Kidney capillary endothelial cell (primary cell): ENCODE results near the gene ARHGAP6.
A peak's percentile ranks its signal among the peaks of the same experiment; 100 is the strongest.

Source experiments
- DNase-seq: peaks from one replicate; pipeline ENCODE4 v3.0.0-alpha.2; 2018; ENCODE audit warnings: low spot score

ARHGAP6 gene

GRCh38 chrX:11464836-11465463 is 200.8 kb downstream of the ARHGAP6 start:
- DNase-seq = no peak

DNA sequence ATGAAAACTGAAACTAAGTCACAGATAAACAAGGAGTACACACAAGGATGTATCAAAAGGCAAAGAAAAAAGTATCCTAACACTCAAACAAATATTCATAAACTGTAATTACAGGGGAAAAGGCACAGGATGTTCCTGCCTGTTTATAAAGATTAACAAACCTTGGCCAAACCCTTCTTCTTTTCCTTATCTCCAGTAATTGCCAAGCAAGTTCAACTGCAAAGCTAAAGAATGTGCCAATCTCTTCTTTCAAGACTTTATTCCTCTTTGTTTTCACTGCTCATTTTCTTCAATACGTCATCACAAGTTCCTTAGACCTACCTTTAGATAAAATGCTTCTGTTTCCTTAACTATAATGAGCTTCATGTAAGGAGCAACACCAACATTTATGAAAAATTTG is 201.3 kb downstream of the ARHGAP6 start:
- no peak for DNase-seq

- no peak for DNase-seq
Measured at GRCh38 chrX:11462648-11463047, 203.1 kb downstream of the ARHGAP6 start.

DNA sequence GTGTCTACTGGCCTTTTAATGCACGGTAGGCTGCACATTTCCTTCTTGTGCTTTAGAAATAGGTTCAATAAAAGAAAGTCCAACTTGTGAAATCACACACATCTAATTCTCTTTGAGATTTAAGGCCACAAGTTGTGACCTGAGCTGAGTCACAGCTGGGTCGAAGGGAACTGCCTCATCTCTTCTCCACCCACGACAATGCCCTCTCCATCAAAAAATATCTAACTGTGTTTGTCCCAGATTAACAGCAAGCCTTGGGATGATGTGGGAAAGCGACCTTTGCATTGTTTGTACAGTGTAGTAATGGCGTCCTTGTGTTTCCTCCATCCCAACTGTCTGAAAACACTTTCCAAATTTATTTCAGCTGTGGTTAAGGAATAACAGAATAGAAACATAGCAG is 203.6 kb downstream of the ARHGAP6 start:
- DNase-seq = no peak

- no peak for DNase-seq
Measured at GRCh38 chrX:11461201-11462001, 204.3 kb downstream of the ARHGAP6 start.

GRCh38 chrX:11460347-11460746 is 205.4 kb downstream of the ARHGAP6 start:
- DNase-seq = no peak

DNA sequence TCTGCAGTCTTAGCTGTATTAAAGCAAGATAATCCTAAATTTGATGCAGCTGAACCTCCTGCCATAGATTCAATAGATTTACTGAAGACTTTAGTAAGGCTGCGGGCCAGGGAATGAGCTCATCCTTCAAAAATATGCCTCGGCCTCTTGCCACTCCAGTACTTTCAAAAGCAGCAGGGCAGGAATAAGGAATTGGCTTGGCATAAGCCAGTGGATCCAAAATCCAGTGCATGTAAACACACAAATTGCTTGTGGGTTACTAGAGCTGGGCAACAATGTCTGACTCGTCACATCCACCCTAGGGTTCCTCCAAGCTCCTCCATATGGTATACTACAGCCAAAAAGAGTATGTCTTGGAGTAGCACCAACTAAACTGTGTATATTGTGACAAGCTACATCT is 207.6 kb downstream of the ARHGAP6 start:
- DNase-seq = no peak

DNA sequence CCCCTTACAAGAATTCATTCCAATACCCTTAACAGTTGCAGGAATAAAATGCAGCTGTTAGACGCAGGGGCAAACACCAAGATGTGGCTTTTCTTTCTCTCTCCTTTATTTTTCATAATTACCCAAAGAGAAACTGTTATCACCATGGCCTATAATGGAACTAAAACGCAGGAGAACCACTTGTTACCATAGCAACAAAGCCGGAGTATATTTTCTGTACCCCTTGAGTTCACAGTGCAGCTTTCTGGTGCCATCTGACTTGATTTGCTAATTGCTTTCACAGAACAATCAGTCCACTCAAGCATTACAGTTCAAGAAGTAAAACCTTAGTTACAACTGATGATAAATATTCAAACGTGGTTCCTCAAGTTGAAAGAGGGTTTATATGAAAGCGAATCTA is 214.6 kb downstream of the ARHGAP6 start:
- DNase-seq = no peak

- DNase-seq = no peak
Measured at GRCh38 chrX:11450354-11450753, 215.4 kb downstream of the ARHGAP6 start.

- no peak for DNase-seq
Measured at GRCh38 chrX:11449613-11450012, 216.1 kb downstream of the ARHGAP6 start.

- no peak for DNase-seq
Measured at GRCh38 chrX:11447418-11447817, 218.3 kb downstream of the ARHGAP6 start.

- no peak for DNase-seq
Measured at GRCh38 chrX:11446949-11447348, 218.8 kb downstream of the ARHGAP6 start.

GRCh38 chrX:11446336-11446735 is 219.4 kb downstream of the ARHGAP6 start:
- no peak for DNase-seq

- DNase-seq = no peak
Measured at GRCh38 chrX:11445540-11445939, 220.2 kb downstream of the ARHGAP6 start.

DNA sequence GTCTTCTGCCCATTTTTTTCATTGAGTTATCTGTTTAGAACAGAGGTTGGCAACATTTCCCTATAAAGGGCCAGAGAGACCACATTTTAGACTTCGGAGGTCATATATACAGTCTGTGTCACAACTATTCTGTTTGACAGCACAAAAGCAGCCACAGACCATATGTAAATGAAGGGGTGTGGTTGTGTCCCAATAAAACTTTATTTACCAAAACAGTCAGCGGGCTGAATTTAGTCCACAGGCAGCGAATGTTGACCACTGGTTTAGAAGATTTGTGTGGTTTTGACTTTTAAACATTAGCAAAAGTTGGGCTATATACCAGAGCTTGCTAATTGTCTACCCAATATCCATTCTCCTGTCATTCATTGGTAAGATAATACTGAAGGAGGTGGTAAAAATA is 221.7 kb downstream of the ARHGAP6 start:
- DNase-seq = no peak

- DNase-seq = no peak
Measured at GRCh38 chrX:11439846-11440245, 225.9 kb downstream of the ARHGAP6 start.

GRCh38 chrX:11438767-11439166 is 227.0 kb downstream of the ARHGAP6 start:
- no peak for DNase-seq

- DNase-seq = no peak
Measured at GRCh38 chrX:11438380-11438723, 227.4 kb downstream of the ARHGAP6 start.

GRCh38 chrX:11437642-11438379 is 227.9 kb downstream of the ARHGAP6 start:
- DNase-seq = peak; percentile 16

GRCh38 chrX:11435568-11435967 is 230.2 kb downstream of the ARHGAP6 start:
- no peak for DNase-seq

DNA sequence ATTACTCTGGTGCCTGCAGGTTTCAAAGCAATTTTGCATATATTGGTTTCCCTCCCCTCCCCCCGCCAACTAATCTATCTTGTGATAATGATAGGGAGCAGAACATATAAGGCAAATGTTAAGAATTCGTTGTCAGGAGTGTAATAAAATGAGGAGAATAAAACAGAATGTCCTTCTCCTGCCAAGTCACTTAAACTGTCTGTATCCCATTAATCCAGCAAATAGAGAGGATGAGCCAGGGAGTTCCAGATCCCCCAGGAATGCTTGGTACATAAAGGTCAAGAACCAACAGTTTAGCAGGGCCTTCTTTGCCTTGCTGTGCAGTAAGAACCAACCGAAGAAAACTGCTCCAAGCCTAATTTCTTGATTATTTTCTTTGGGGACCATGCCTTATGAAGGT is 231.1 kb downstream of the ARHGAP6 start:
- DNase-seq = no peak

- DNase-seq = no peak
Measured at GRCh38 chrX:11431786-11432185, 233.9 kb downstream of the ARHGAP6 start.

DNA sequence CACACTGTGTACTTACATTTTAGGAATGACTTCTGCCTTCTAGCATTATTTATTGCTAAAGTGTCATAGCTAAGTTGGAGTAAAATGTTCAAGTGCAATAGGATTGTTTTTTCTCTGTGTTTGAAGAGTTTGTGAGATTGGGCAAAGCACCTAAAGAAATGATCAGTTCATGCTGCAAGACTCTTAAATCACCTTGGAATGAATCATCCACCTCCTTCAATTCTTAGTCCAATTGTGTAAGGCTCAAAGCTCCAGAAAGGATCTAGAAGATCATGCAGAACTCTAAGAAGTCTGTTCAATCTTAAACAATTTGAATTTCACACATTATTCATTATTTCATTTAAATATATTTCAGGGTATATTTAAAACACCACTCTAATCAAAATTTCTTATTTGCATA is 235.4 kb downstream of the ARHGAP6 start:
- no peak for DNase-seq
